Activated CD8-positive, alpha-beta memory T cell treated with anti-CD3 and anti-CD28 coated beads for 48 hours (primary cell): Measurements from ENCODE around the gene GADD45GIP1.
"Not testable (repeated sequence)": the region's sequence is repeated elsewhere in the genome, so short reads cannot be mapped to it uniquely, and the experiment has no call there.

ENCODE experiments used
- DNase-seq, 3 experiments: peaks; one replicate each; pipeline ENCODE4 v3.0.0-alpha.2; 2020; ENCODE audit warnings: low read depth in 2 of 3, low spot score in 2 of 3

GADD45GIP1 gene

DNA sequence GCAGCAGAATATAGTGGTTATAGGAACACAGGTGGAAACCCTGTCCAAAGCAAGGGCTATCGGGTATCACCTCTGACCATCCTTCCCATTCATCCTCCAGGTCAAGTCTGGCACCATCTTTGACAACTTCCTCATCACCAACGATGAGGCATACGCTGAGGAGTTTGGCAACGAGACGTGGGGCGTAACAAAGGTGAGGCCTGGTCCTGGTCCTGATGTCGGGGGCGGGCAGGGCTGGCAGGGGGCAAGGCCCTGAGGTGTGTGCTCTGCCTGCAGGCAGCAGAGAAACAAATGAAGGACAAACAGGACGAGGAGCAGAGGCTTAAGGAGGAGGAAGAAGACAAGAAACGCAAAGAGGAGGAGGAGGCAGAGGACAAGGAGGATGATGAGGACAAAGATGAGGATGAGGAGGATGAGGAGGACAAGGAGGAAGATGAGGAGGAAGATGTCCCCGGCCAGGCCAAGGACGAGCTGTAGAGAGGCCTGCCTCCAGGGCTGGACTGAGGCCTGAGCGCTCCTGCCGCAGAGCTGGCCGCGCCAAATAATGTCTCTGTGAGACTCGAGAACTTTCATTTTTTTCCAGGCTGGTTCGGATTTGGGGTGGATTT is 13.5 kb downstream of the GADD45GIP1 start:
- DNase-seq: no peak

DNA sequence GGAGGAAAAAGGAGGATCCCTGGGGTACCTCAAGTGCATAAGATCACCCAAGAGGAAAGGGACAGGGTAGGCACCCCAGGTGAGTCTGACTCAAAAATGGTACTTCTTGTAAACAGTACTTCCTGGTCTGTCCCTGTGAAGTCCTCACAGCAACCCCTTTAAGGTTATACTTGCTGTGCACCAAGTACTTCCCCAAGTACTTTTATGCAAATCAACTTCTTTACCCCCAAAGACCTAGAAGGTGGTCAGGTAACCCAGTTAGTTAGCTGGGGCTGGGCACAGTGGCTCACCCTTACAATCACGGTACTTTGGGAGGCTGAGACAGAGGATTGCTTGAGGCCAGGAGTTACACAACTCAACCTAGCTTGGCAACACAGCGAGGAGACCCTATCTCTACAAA is 16.1 kb downstream of the GADD45GIP1 start:
- no peak for DNase-seq

DNA sequence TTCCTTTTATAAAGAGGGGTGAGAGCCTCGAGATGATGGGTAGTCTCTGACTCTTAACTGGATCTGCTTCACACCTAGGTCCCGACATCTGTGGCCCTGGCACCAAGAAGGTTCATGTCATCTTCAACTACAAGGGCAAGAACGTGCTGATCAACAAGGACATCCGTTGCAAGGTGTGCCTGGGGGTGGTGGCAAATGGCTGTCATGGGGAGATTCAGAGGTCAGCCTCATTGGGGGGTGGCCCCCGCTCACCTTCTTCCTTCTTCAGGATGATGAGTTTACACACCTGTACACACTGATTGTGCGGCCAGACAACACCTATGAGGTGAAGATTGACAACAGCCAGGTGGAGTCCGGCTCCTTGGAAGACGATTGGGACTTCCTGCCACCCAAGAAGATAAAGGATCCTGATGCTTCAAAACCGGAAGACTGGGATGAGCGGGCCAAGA is 17.0 kb downstream of the GADD45GIP1 start:
- no peak for DNase-seq

DNA sequence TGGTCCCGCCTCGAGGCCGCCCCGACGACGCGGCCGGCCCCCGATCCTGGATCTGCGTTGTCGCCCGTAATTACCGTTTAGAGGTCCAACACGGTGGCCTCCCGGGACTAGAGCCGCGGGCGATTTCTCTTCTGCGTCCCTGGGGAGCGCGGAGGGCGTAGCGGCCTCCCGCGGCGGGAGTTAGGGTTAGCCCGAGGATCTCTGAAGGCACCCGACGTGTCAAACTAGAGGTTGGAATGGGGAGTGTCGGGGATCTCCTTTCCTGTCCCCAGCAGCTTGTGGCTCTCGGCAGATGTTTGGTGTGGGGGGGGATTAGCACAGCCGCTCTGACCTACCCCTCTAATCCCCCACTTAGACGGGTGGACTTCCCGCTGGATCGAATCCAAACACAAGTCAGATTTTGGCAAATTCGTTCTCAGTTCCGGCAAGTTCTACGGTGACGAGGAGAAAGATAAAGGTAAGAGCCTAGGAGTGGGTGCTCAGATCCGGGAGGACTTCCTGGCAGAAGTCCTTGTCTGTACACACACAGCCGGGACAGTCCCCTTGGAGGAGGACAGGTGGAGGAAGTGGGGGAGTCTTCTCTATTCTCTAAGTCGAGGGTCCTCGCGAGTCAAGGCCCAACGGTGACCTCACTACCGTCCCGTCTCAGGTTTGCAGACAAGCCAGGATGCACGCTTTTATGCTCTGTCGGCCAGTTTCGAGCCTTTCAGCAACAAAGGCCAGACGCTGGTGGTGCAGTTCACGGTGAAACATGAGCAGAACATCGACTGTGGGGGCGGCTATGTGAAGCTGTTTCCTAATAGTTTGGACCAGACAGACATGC is 18.0 kb downstream of the GADD45GIP1 start:
- no peak for DNase-seq

DNA sequence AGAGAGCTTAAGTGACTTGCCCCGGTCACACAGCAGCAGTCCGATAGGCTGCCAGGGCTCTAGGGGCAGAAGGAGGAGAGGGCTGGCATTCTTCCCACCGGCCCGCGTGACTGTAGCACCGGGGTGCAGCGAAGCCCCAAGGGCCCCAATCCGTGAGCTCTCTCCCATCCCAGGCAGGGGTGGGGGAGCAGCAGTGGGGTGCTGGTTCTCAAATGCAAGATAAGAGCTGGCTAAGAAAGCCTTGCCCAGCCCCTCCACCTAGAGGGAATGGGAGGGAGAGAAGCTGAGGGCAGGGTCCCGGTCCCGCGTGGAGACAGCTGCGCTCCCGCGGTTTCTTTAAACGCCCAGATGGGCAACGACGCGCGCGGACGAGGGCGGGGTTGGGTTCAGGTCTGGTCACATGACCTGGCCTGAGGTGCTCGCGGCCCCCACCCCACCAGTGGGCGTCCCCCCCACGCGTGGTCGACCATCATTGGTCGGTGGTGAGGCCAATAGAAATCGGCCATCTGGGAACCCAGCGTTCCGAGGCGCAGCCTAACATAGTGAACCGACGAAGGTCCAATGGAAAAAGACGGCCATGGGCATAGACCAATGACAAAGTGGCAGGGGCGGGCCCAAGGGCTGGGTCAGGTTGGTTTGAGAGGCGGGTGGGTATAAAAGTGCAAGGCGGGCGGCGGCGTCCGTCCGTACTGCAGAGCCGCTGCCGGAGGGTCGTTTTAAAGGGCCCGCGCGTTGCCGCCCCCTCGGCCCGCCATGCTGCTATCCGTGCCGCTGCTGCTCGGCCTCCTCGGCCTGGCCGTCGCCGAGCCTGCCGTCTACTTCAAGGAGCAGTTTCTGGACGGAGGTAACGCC is 18.9 kb downstream of the GADD45GIP1 start, which contains the start of gene CALR:
Gene CALR (plus strand): TSS at position 683 of the 852 bp plus-strand sequence. CDS start 71 bp downstream, at position 754.
- peak; percentile 93 to 98 (median 97) for DNase-seq

DNA sequence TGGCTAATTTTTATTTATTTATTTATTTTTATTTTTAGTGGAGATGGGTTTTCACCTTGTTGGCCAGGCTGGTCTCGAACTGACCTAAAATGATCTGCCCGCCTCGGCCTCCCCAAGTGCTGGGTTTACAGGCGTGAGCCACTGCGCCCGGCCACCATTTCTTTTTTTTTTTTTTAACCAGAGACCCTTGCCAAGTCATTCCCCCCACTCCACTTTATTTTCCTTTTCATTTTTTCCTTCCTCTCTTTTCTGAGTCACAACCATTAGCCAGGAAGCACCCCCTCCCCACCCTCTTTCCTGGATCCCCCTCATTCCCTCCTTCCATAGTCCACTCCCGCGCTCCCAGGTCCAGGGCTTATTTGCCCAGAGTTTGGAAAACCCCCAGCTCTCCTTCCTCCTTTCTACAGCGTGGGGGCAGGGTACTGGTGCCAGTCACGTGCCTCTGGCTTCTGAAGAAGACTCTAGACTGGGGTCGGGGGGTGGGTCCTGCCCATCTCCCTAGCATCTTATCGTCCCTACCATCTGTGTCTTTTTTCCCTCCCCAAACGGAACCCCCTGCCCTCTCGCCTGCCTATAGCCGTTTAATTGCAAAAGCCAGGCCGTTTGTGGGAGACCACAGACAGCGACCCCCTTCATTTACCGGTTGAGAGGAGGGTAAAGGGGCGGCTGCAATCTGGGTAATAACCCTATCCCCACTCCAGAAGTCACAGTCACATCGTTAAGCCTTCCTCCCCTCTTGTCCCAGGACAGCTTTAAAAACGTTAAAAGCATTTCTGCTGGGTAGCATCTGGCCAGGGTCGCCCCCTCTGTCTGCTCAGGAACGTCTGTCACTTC is 19.7 kb downstream of the GADD45GIP1 start:
- DNase-seq: no peak

DNA sequence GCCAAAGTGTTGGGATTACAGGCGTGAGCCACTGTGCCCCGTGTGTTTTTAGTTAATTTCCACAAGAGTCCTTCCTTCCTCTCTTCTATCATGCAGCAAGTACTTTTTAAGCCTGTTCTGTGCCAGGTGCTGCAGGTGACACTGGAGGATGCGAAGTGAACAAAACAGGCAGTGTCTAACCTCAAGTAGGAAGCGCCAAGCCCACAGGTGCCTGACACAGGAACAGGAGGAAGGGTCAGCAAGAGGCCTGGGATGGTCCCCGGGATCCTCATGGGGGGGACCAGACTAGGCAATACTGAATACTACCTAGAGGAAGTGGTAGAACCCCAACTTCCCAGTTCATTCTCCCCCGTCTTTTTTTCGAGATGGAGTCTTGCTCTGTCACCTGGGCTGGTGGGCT is 20.4 kb downstream of the GADD45GIP1 start:
- no peak for DNase-seq

DNA sequence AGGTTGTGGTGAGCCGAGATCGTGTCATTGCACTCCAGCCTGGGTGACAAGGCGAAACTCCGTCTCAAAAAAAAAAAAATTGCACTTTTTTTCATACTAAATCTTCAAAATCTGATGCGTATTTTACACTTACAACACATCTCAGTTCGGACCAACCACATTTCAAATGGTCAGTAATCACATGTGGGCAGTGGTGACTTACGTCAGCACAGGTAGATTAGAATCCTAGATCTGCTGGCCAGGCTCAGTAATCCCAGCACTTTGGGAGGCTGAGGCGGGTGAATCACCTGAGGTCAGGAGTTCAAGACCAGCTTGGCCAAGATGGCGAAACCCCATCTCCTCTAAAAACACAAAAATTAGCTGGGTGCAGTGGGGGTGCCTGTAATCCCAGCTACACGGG is 22.0 kb downstream of the GADD45GIP1 start:
- no peak for DNase-seq

DNA sequence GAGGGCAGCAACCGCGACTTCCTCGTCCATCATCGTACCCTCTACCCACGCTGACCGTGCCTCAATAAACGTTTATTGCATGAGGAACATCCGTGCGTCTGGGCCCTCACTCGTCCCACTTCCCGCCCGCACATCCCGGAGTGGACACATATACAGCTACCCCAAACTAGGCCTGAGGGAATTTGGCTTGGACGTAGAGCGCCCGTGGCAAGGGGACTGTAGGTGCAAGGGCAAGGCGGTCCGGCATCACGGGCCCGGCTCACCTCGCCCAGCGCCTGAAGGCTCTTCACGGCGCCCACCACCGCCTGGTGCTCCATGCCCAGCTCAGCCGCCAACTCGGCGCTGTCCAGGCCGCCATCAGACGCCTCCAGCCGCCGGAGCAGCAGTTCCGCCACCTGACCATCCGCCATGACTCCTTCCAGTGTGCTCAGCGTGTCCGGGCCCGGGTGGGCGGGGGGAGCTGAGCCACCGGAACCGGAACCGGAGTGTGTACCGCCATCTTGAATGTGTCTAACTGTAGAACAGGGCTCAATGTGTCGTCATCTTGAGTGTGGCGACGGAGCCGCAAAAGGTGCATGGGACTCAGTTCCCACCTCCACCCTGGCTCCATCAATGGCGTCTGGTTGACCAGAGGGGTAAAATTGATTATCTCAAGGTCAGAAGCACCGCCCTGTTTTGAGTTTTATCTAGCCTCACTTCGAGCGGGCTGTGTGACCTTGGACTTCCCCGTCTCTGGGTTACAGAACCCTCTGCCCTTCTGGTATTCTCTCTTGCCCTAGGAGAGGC is 23.5 kb downstream of the GADD45GIP1 start, which contains the start of gene FARSA:
Gene FARSA (minus strand): TSS at position 425 of the 786 bp plus-strand sequence. CDS start 15 bp downstream, at position 410.
- DNase-seq: peak; percentile 67 to 79 (median 68)

DNA sequence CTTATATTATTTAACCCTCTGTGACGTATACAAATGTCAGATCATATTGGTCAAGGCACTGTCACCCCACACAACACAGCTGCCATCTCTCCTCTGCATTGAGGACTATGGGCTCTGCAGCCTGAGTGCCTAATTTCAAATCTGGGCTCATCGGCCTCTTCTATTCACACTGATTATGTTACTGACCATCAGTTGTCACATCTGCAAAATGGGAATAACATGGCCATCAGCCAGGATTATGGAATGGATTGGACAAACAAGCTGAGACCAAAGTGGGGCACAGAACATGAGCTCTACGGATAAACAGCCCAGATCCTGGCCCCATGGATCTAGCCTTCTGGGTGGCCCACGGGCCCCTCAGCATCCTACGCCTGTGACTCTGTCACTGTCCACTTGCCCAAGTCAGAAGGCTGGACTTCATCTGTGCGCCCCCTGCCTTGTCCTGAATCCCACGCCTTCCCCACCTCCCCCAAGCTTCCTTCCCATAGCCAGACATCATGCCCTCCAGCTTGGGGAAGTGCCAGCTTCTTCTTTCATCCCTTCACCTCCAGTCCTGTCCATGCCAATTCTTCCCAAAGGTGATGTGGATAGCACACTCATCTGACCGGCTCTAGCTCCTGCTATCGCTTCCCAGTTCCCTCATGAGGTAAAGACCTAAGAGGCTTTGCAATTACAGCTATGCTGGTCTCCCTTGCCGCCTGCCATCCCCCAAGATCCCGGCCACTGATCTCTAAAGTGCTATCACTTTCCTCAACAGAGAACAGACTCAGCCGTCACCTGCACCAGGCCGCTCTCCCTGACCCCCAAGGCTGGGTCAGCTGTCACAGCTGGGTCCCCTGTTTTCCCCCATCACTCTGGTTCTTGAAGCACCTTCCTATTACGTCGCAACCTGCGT is 24.4 kb downstream of the GADD45GIP1 start:
- no peak for DNase-seq

DNA sequence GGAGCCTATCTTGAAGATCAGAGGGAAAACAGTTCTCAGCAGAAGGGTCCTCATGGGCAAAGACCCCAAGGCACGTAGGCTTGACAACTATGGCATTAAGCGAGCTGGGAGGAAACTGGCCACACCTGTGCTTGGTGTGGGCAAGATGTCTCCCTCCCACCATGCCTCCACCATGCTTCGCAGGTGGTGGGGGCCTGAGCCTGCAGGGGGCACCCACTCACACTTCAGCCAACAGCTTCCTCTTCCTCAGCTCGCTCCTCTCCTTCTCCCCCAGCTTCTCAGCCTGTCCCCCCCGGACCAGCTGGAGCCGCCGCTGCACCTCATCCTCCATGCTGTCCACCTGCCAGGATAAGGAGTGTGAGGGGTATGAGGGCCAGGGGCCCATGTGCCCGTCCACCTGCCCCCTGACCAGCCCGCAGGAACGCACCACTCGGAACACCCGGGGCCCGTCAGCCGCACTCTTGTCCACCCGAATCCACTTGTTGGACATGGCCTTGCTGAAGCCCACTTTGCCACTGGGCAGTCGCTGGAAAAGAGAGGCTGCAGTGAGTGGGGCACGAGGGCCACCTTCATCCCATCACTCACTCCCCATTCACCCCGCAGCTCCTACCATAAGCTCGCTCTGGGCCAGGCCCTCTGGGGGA is 26.9 kb downstream of the GADD45GIP1 start:
- DNase-seq: no peak

DNA sequence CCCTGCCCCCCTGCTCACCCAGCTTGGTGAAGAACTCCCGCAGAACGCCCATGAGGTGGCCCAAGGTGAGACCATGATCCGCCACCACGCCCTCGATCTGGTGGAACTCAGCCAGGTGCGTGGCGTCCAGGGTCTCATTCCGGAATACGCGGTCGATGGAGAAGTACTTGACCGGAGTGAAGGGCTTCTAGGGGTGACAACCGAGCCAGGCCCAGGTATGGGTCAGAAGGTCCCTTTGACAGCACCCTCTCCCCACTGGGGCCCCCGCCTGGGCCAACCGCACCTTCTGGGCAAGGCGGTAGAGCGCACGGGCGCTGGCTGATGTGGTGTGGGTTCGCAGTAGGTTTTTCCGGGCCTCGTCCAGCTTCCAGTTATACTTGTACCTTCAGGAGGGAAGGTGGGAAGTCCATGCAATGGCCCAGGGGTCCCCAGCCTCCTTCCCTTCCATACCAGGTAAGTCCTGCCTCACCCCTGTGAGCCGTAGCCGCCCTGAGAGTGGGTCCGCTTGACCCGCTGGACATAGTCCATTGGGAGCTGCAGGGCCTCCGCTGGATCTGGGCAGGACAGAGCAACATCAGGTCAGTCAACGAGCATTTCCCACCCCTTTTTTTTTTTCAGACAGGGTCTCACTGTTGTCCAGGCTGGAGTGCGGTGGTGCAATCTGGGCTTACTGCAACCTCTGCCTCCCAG is 32.3 kb downstream of the GADD45GIP1 start:
- DNase-seq: no peak

DNA sequence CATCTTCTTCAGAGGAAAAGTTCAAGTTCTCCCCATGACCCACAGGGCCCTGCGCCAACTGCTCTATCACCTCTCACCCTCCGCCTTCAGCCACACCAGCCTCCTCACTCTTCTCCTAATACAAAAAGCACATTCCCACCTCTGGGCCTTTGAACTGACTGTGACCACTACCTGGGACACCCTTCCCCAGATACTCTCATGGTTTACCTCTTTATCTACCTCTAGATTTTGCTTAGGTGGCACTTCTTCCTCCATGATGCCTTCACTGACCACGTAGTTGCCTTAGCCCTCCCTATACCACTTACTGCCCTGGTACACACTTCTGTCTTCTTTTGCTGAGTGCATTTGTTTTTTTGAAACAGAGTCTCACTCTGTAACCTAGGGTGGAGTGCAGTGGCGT is 34.1 kb downstream of the GADD45GIP1 start:
- DNase-seq: no peak

DNA sequence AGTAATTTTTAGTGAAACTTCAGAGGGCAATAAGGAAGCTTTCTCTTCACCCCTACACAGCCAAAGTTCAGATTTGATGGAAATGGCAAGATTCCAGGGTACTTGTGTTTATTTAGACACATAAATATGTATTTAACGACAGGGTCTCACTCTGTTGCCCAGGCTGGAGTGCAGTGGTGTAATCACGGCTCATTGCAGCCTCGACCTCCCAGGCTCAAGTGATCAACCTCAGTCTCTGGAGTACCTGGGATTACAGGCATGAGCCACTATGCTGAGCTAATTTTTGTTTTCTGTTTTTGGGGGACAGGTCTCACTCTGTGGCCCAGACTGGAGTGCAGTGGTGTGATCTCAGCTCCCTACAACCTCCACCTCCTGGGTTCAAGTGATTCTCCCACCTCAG is 36.0 kb downstream of the GADD45GIP1 start:
- DNase-seq: no peak

DNA sequence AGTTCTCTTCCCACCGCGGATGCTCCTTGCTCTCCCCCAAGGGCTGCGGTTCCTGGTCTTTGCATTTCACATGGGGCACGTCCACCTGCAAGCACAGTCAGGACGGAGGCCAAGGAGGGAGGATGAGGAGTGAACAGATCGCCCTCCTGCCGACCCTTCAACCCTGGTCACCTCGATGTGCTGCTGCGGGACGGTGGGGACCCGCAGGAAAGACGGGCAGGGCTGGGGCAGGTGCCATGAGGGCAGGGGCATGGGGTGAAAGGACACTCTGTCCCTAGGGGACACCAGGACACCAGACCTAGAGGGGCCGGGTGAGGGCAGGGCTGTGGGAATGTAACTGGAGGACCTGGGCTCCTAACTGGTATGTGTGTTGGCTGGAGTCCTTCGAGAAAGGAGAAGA is 38.8 kb downstream of the GADD45GIP1 start:
- DNase-seq: no peak

DNA sequence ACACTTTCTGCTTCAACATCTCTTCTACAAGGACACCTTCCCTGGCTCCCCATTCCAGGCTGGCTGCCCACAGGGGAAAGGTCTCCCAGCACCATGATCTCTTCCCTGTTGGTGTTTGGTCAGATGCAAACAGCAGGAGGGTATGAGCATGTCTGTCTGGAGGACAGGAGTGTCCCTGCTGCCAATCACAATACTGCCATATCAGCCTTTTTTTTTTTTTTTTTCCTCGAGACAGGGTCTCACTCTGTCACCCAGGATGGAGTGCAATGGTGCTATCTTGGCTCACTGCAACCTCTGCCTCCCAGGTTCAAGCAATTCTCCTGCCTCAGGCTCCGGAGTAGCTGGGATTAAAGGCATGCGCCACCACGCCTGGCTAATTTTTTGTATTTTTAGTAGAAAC is 41.2 kb downstream of the GADD45GIP1 start:
- not testable (repeated sequence) for DNase-seq

DNA sequence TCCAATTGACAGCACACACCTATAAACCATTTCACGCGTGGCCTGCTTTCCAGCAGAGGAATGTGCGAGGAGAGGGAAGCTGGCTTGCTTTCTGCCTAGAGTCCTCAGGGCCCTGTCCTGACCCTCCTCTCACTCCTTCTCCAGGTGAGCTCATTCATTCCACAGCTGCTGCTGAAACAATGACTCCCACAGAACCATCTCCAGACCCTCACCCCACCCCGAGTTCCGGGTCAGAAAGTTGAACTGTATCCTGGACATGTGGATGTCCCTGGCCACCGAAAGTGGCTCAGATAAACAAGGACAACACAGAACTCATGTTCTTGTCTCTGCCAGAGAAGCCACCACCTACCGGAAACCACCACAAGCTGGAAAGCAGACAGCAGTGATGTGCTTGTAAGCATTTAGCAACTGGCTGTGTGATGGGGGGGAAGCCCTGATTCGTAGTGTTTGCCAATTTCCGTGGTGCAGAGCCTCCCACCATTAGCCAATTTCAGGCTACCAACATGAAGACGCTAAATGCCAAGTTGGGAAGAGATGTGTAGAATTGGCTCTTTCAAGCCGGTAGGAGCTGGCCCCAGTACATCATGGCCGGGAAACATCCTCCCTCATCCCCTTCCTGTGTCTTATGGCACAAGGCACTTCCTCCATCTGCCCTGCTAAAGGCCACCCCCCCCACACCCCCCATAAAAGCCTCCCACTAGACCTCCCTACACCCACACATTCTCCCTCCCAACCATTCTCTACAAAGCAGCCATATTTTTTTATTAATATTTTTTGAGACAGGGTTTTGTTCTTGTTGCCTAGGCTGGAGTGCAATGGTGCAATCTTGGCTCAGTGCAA is 43.0 kb downstream of the GADD45GIP1 start:
- no peak for DNase-seq
